Measurements from ENCODE around the gene TMEM9. TPM values are rescaled to one million over a fixed set of nuclear protein-coding genes. Genes with fewer than 3 reads are reported as not detected.

The TMEM9 gene
- polyA plus RNA-seq, 4 donors = 116 to 160 (median 145) TPM

DNA sequence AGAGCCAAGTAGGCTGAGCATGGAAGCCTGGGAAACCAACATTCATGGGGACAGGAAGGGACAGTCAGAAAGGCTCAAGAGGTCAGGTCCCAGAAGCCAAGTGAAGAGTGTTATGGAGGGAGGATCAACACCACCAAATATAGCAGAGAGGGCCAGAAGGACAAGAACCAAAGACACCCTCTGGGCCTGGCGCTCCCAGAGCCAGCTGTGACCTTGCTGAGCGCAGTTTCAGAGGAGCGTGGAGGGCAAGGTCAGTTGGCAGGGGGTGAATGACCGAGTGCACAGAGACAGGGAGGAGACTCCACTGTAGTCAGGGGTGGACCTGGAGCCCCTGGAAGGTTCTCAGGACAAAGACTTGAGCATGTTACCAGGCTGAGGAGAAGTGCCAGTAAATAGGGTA is 22.9 kb downstream of the TMEM9 start:
- DNase-seq (ENCODE audit: low read depth in 4 of 4, low spot score in 3 of 4) = no peak

DNA sequence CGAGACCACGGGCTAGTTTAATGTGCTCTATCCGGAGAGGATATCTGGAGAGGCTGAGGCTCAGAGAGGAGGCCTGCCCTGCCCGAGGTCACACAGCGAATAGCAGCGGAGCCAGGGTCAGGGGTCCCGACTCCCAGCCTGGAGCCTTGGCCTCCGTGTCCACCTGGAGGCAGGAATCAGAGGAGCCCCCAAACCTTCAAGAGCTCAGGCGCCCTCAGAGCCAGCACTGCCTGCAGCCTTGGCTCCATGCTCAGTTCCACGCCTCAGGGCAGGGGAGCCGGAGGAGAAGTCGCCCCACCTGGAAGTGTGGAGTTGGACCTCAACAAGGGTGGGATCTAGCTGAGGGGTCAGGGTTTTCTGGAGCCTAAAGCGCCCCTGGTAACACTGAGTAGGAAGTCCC is 25.3 kb downstream of the TMEM9 start:
- DNase-seq (ENCODE audit: low read depth in 4 of 4, low spot score in 3 of 4) = no peak

DNA sequence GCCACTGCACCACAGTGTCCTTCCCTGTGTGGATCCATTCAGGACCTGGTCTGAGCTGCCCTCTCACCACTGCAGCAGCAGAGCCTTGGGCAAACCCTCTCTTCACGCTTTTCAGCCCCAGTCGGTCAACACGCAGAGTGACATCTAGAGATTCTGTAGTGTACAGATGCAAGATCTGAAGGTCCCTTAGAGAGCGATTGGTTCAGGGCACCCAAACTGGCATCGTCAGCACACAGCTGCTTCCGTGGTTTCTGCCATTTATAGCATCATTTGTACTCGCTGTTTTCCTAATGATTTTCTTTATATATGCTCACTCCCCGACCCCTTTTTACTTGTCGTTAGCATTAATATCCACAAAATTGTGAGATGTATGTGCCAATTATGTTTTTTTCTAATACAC is 25.8 kb downstream of the TMEM9 start:
- no peak for DNase-seq (ENCODE audit: low read depth in 4 of 4, low spot score in 3 of 4)

DNA sequence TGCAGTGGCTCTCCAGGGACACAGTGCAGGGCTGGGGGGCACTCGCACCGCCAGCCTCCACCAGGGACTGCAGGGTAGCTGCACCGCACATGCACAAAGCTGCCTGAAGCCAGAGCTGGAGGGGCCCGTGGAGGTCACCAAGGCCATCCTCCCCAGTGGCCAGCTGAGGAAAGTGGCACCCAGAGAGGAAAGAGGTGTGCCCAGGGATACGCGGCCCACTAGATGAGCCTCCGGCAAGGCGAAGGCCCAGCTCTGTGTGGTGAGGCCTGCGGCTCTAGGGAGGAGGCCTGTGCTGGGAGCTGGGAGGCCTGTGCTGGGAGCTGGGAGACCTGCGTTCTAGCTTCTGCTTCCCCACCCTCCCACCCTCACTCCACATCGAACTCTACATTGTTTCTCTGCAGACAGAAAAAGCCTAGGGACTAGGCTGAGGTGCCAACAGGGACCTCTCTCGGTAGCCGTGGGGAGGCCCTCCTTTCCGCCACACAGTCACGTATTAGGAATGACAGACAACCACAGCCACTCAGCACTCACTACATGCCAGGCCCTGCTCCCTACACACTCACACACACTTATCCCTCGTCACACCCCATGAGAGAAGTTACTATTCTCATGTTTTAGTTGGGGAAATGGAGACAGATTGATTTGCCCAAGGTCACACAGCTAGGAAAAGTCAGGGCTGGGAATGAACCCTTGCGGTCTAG is 26.4 kb downstream of the TMEM9 start:
- no peak for DNase-seq (ENCODE audit: low read depth in 4 of 4, low spot score in 3 of 4)

DNA sequence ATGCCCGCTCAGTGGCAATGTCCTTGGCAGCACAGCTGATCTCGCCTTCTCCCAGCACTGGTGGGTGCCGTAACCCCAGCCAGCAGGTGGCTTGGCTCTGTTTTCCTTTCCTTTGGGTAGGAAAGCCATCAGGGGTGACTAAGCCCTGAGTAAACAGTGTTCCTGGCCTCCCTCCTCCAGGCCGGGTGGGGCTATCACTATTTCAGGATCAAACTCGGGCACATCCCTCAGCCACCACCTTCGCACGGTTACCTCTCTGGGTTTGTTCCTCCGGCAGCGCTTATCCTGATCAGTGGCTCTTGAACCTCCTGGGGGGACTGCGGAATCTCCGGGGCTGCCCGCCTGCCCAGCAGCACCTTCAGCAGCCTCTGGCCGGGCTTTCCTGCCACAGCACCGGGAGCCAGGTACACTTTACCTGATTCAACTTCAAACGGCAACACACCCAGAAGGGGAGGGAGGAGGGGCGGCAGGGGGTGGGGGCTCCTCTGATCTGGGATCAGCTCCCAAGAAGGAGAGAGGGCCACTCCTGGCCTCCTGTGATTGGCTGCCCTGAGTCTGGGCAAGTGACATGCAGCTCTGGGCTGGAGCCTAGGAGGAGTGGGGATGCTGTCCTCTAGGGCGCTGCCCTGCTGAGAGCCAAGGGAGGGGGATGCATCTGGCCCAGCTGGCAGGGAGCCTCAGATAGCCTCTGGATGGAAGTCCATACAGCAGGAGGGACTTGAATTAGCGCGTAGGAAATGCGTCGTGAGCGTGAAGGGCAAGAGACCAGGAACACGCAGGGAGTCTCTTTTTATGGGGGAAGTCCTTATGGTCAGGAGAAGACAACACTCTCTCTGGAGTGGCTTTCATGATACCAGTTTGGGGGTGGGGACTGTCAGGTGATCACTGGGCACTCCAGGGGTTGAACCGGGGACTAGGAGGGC is 27.2 kb downstream of the TMEM9 start, which contains the start of gene ASCL5:
TSS of gene ASCL5 (minus strand) at position 353 of the 923 bp plus-strand sequence. CDS start 11,812 bp downstream, outside the sequence.
- DNase-seq (ENCODE audit: low read depth in 4 of 4, low spot score in 3 of 4) = no peak

DNA sequence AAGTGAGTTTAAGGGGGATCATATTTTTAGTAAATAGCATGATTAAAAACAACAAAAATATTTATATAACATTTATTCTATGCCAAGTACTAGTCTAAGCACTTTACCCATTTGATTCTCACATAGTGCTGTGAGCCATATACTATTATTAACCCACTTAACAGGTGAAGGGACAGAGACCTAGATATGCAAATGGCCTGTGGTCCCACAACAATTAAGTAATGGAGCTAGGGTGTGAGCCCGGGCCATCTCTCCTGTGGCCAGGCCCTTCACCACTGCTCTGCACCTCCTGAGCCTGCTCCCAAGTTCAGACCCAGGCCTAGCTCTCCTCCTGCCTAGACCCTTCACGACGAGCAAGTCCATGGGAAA is 27.8 kb downstream of the TMEM9 start:
- no peak for DNase-seq (ENCODE audit: low read depth in 4 of 4, low spot score in 3 of 4)

DNA sequence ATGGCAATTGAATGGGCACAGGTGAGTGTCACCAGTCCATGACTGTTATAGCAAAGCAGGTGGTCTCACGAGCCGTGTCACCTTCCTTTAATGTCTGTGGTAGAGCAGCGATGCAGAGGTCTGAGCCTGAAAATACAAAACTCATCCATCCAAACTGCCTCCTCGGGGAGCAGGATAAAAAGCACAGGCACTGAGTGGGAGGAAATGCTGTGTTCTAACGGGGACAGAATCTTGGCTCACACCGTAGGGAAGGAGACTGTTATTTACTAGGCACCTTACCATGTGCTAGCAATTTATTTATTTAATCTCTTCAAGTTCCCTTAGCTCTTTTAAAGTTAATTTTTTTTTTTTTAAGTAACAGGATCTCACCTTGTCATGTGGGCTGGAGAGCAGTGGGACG is 28.5 kb downstream of the TMEM9 start:
- DNase-seq (ENCODE audit: low read depth in 4 of 4, low spot score in 3 of 4) = no peak

DNA sequence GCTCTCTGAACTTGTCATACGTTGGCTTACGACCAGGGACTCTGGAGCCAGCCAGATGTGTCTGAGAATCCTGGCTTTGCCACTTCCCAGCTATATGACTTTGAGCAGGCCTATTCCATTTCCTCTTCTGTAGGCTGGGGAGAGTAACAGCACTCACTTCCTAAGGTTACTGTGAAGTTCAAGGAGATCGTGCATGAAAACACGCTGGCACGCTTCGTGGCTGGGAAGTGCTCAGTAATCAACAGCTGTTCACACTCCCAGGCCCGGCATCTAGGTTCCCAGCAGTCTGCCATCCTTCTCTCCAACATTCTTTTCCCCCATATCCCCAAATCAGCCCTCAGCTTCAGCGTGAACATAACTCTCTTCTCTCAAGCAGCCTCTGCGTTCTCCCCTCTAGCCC is 29.3 kb downstream of the TMEM9 start:
- DNase-seq (ENCODE audit: low read depth in 4 of 4, low spot score in 3 of 4) = no peak

DNA sequence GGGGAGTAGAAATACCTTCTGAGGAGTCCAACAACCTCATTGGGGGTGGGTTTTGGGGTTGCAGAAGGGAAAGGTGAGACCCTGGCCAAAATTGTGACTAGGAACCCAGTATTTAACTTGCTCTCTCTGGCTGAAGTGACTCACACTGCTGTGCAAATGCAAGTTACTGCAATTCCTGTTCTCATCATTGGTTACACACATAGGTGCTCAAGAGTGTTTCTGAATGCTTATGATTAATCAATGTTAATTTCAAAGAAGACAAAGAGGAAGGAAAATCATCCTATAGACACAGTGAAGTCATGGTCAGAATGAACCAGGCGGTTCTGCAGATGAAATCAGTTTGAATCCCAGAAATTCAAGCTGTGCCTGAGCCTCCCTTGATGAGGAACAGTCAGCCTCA is 30.4 kb downstream of the TMEM9 start:
- no peak for DNase-seq (ENCODE audit: low read depth in 4 of 4, low spot score in 3 of 4)

DNA sequence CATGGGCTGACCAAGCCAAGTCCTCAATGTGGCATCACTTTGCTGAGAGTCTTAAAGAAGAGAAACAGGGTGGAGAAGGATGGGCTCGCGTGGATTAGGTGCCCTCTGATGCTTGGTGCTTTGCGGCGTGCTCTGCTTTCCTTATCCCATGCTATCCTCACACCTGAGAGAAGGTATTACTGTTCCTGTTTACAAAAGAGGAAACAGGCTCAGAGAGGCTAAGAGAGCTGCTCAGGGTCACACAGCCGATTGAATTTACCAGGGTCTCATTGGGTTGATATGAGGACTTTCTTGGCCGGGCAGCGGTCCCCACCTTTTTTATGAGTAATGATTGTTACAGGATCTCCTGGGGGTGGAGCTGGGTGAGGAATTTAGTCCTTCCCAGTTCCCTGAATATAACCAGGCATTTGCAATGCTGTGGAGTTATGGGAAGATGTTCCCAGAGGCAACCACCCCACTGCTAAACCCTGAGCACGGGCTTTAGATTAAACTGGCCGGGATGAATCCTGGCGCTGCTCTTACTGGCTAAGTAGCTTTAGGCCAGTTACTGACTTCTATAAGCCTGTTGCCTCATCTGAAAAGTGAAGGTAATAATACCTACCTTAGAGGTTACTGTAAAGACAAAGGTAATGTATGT is 31.8 kb downstream of the TMEM9 start:
- no peak for DNase-seq (ENCODE audit: low read depth in 4 of 4, low spot score in 3 of 4)

DNA sequence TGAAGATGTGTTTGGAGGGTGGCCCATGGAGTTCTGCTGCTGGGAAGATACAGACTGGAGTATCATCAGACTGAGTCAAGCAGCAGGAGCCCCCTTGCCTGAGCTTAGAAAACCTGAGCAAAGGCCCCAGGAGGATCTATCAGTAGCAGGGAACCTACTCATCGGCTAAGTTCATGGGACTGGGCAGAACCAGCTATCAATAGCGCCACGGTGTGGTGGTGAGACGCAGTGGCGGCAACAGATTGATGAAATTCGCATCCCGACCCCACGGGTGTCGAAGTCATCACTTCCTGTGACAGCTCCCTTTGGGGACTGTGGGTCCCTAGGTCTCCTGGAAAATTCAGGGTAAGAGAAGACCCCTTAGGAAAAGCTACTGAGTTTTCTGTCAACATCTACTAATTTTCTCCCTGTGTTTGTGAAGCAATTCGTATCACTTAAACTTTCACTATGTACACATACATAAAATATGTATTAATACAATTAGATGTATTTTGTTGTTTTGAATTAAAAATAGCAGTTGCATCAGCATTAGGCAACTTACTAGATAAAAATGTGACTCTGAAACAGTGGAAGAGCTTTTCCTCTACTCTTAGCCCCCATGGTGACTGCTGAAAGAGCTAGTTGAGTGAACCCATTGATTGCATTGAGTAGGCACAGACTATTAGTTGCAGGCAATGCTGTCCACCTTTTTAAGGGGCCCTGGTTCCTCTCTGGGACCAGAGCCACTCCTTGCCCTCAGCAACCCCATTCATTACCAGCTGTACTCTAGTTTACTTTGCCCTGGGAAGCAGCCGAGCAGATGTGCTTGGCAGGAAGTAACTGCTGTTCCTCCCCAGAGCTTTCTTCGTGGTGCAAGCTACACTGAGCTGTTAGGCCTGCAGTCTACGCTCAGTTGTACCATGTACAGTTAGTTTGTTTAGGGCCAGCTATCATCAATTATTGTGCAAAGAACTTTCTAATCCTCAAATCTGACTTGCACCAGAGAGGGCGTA is 34.8 kb downstream of the TMEM9 start:
- DNase-seq (ENCODE audit: low read depth in 4 of 4, low spot score in 3 of 4) = no peak

DNA sequence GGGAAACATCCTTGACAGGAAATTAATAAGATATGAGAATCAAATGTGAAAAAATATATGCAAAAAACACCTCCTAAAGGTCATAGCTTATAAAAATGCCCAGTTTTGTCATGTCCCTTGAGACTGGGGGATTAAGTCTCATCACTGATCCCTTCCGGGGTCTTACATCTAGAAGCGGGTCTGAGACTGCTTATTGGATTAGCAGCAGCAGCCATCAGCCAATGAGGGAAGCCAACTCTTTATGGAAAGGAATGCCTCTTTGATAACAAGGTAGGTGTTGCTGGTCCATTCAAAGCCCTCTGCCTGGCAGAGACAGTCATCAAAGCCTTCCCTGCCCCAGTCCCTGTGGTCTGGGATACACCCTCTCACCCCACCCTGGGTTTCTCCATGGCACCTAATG is 38.2 kb downstream of the TMEM9 start:
- DNase-seq (ENCODE audit: low read depth in 4 of 4, low spot score in 3 of 4) = no peak

DNA sequence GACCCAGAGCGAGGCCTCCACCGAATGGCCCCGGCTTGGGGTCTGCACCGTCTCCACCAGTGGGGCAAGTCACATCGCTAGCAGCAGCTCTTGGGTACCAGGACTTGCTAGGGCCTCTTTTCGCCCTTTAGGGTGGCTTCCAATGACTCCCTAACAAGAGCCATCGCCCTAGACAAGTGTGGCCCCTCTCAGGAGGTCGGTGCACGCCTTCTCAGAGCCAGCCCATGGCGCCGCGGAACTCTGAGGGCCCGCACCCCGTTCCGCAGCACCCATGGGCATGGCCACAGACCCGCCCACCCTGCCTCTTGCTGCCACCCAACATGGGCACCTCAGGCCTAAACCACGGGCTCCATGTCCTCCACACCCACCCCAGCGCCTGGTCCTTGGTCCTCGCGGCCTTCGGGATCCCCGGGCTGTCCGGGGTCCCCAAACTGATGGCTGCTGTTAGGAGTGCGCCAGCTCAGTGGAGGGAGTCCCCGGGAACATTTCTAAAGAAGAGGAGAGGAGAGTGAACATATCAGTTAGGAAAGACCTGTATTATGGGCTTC is 38.8 kb downstream of the TMEM9 start:
- no peak for DNase-seq (ENCODE audit: low read depth in 4 of 4, low spot score in 3 of 4)

DNA sequence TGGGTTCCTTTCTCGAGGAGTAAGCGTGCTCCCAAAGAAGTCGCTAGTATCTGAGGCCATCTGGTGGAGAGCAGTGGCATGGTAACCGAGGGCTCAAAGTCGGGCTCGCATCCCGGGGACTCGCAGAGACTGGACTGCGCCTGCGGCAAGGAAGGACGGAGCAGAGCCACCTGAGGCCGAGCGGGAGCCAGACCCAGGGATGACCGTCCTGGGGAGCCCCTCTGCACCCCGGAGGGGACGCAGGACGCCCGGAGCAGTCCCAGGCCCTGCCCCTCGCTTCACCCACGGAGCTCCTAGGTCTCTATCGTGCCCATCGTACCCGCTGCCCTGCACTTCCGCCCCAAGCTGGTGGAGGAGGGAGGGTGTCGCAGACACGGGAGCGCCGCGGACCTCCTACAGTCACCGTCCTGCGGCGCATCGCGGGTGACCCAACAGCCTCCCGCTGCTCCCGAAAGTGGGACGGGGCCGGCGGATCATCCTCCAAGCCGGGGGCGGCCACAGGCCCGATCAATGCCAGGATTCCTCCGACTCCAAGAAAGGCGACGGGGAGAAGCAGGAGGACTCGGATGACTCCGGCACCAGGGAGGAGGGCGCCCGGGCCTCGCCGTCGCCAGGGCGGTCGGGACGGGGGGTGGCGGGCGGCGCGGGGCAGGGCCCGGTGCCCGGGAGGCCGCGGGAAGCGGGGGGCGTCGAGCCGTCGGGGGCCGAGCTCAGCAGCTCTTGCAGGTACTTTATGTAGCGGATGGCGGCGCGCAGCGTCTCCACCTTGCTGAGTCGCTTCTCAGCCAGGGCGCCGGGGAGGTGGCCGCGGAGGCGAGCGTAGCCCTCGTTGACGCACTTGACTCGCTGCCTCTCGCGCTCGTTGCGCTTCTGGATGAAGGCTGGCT is 39.8 kb downstream of the TMEM9 start:
- peak; percentile 78 to 89 (median 84) for DNase-seq (ENCODE audit: low read depth in 4 of 4, low spot score in 3 of 4)

DNA sequence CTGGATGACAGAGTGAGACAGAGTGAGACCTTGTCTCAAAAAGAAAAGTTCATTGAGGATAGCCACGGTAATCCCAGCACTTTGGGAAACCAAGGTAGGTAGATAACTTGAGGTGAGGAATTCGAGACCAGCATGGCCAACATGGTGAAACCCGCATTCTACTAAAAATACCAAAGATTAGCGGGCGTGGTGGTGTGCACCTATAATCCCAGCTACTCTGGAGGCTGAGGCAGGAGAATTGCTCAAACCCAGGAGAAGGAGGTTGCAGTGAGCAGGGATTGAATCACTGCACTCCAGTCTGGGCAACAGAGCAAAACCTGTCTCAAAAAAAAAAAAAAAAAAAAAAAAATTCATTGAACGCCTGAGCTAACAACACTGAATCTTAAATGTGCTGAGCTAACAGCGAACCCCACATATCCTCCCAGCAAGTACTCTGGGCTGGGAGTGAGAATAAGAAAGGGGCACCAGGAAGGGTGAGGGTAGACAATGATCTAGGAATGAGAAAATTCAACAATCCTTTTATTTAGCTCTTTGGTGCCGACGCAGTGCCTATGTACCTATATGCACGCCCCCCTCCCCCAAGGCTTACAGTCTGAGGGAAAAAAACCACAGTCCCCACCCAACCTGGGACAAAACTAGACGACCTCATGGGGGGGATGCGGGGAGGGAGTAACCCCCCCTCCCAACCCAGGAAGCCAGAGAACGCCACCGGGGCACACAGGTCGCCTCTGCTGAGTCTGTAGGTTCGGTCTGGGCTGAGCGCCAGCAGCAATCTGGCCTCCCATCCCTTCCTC is 40.6 kb downstream of the TMEM9 start:
- no peak for DNase-seq (ENCODE audit: low read depth in 4 of 4, low spot score in 3 of 4)

DNA sequence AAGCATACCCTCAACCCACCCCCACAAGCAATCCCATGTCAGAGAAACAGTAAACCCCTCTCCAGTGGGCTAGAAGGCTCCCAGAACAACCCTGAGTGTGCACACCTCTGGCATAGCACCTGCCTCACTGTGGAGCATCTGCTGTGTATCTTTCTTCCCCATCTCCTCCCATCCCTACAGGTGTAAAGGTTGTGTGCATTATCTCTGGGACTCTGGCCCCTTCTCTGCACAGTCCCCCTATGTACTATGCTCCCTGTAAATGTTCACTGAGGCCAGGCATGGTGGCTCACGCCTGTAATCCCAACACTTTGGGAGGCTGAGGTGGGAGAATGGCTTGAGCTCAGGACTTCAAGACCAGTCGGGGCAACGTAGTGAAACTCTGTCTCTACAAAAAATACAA is 41.3 kb downstream of the TMEM9 start:
- no peak for DNase-seq (ENCODE audit: low read depth in 4 of 4, low spot score in 3 of 4)

DNA sequence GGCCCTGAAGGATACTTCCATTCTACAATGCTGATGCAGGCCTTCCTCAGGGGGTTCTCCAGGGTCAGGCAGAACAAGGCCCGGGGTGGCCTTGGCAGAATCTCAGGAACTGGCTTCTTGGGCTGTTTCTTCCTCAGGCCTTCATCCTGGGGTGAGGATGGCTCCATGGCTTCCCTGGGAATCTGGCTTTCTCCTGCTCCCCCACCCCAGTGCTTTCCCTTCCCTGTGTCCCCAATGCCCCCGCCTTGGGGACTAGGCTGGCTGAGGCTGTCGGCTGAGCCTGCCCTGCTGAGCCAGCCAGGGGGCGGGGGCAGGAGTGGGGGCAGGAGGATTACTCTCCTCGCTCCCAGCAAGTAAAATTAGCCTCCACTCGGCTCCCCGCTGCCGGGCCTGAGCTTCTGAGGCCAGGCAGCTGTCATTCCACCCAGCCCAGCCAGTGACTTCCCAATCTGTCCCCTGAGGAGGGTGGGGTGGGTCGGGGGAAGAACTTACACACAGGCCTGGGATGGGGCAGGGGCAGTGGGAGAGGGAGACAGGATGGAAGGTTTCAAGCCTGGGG is 42.0 kb downstream of the TMEM9 start, which contains the start of gene CACNA1S:
TSS of gene CACNA1S (minus strand) at position 254 of the 559 bp plus-strand sequence. CDS start at position 167, 87 bp downstream.
- no peak for DNase-seq (ENCODE audit: low read depth in 4 of 4, low spot score in 3 of 4)

DNA sequence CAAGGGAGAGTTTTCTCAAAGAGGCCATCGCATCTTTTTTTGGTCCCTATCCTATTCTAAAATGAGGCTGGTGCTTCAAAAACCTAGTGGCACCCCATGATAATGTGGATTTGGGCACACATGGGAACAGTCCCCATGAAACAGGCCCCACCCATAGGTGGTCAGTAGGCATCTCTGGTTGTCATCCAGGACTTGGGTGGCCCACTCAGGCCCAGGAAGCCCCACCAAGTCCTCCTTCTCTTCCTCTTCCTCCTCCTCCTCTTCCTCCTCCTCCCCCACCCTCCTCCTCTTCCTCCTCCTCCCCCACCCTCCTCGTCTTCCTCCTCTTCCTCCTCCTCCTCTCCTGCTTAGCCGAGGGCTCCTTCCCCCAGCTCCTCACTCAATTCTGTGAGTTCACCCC is 42.6 kb downstream of the TMEM9 start:
- DNase-seq (ENCODE audit: low read depth in 4 of 4, low spot score in 3 of 4) = no peak

Measured in left renal pelvis (tissue), 4 donors.